Activated B cell treated with CpG ODN at 0.5 μM for 24 hours (primary cell): Measurements from ENCODE around the gene TMEM132E. TPM values are rescaled to one million over a fixed set of nuclear protein-coding genes. Genes with fewer than 3 reads are reported as not detected.

ENCODE experiments used
- ATAC-seq: fragments of 200-7000 bp; cut with Tn5 transposase; one replicate; pipeline ENCODE4 v1.10.0; 2021; ENCODE audit warnings: low read depth, mild to moderate bottlenecking, moderate library complexity
- CTCF ChIA-PET: fragments of 350-600 bp; sonication (Branson Sonifier 250); formaldehyde crosslinking; loops from one replicate; lab custom pipeline; 2021; ENCODE audit warnings: antibody characterized with exemption; lab: Charles Lee
- POLR2A ChIA-PET: fragments of 350-600 bp; sonication (Branson Sonifier 250); formaldehyde crosslinking; loops from one replicate; lab custom pipeline; 2021; ENCODE audit warnings: antibody characterized with exemption; lab: Charles Lee
- DNase-seq: peaks from one replicate; pipeline ENCODE4 v3.0.0; 2022
- H3K27ac Mint-ChIP-seq: one replicate; pipeline ENCODE4 v1.8.0; 2020; ENCODE audit warnings: mixed read lengths
- H3K27me3 Mint-ChIP-seq: one replicate; pipeline ENCODE4 v1.8.0; 2021; ENCODE audit warnings: mixed read lengths
- H3K36me3 Mint-ChIP-seq: one replicate; pipeline ENCODE4 v1.8.0; 2021; ENCODE audit warnings: low read depth, mixed read lengths
- H3K4me1 Mint-ChIP-seq: one replicate; pipeline ENCODE4 v1.8.0; 2021; ENCODE audit warnings: mixed read lengths
- H3K4me3 Mint-ChIP-seq: one replicate; pipeline ENCODE4 v1.8.0; 2020; ENCODE audit warnings: mild to moderate bottlenecking, mixed read lengths
- H3K9me3 Mint-ChIP-seq: one replicate; pipeline ENCODE4 v1.8.0; 2020; ENCODE audit warnings: mixed read lengths
- CTCF ChIP-seq: fragments of 200-600 bp; IDR thresholded peaks from one replicate; pipeline ENCODE4 v1.8.0; 2022; ENCODE audit warnings: antibody characterized with exemption, mild to moderate bottlenecking
- intact Hi-C: fragments of 100-400 bp; cut with micrococcal nuclease; formaldehyde crosslinking; loops from one replicate; pipeline ENCODE4 v1.15.1; 2024
- total RNA-seq: library from RNA; stranded (reverse); gene quantifications from 2 replicates; pipeline ENCODE4 v1.2.3, GENCODE V29; 2022

Gene TMEM132E
- total RNA-seq, 1 donor from 2014 or later = not detected

GRCh38 chr17:34637548-34638525 lies 58.5 kb downstream of the TMEM132E start:
- intact Hi-C loops = loop anchor here (1.0 kb wide), 3 partner anchors 96 to 438 kb away; no protein-coding TSS in a partner anchor
- ChIA-PET CTCF (interaction anchor here (0.6 to 2.2 kb wide), 9 partner anchors 10 to 437 kb away, joined by 3 to 10 read pairs (median 3); no protein-coding TSS in a partner anchor), POLR2A (no interaction called here)
- no peak overlapping the region for H3K27ac Mint-ChIP-seq
- DNase-seq (peak; percentile 53), ATAC-seq (peak; percentile 95)
- peaks cover 39% of the 10 kb centered on the region for H3K27me3 Mint-ChIP-seq
- H3K36me3 Mint-ChIP-seq = no peaks in the 10 kb centered on the region
- H3K4me3 Mint-ChIP-seq = peak overlapping the region; percentile 77
- H3K9me3 Mint-ChIP-seq = no peaks in the 10 kb centered on the region
- TF ChIP-seq CTCF = peak; percentile 38
- peaks cover 5% of the 10 kb centered on the region for H3K4me1 Mint-ChIP-seq

- ATAC-seq (no peak), DNase-seq (no peak)
- H3K36me3 Mint-ChIP-seq = no peaks in the 10 kb centered on the region
- H3K27ac Mint-ChIP-seq = no peak overlapping the region
- H3K4me1 Mint-ChIP-seq = peaks cover 5% of the 10 kb centered on the region
- peak overlapping the region; percentile 77 for H3K4me3 Mint-ChIP-seq
- ChIA-PET POLR2A (no interaction called here), CTCF (interaction anchor here (0.6 to 2.2 kb wide), 5 partner anchors 54 to 438 kb away, joined by 3 to 10 read pairs (median 6); no protein-coding TSS in a partner anchor)
- H3K27me3 Mint-ChIP-seq = peaks cover 35% of the 10 kb centered on the region
- intact Hi-C loops = loop anchor here (1.0 kb wide), 3 partner anchors 96 to 438 kb away; no protein-coding TSS in a partner anchor
- TF ChIP-seq CTCF = no peak
- H3K9me3 Mint-ChIP-seq = no peaks in the 10 kb centered on the region
Observed at GRCh38 chr17:34638526-34639260, 59.3 kb downstream of the TMEM132E start.

GRCh38 chr17:34639706-34640425 lies 60.5 kb downstream of the TMEM132E start:
- Mint-ChIP-seq H3K4me1 (peaks cover 5% of the 10 kb centered on the region), H3K27ac (no peak overlapping the region), H3K27me3 (peaks cover 37% of the 10 kb centered on the region), H3K9me3 (no peaks in the 10 kb centered on the region), H3K4me3 (no peak overlapping the region), H3K36me3 (no peaks in the 10 kb centered on the region)
- no peak for TF ChIP-seq CTCF
- POLR2A ChIA-PET = no interaction called here
- no peak for DNase-seq
- ATAC-seq = no peak
- intact Hi-C loops = no loop called here
- CTCF ChIA-PET = no interaction called here

GRCh38 chr17:34641368-34641767 lies 62.0 kb downstream of the TMEM132E start:
- no peaks in the 10 kb centered on the region for H3K9me3 Mint-ChIP-seq
- ATAC-seq = no peak
- CTCF ChIA-PET = no interaction called here
- no peak for TF ChIP-seq CTCF
- no peak for DNase-seq
- peaks cover 5% of the 10 kb centered on the region for H3K4me1 Mint-ChIP-seq
- no peaks in the 10 kb centered on the region for H3K36me3 Mint-ChIP-seq
- H3K27me3 Mint-ChIP-seq = peaks cover 34% of the 10 kb centered on the region
- H3K27ac Mint-ChIP-seq = no peak overlapping the region
- POLR2A ChIA-PET = no interaction called here
- H3K4me3 Mint-ChIP-seq = no peak overlapping the region
- intact Hi-C loops = no loop called here
